ENCODE data around the gene PXN. TPM values are rescaled to one million over a fixed set of nuclear protein-coding genes. Genes with fewer than 3 reads are reported as not detected.

Gene PXN
- polyA plus RNA-seq, 1 donor from 2014 or later, result 5.9 TPM

DNA sequence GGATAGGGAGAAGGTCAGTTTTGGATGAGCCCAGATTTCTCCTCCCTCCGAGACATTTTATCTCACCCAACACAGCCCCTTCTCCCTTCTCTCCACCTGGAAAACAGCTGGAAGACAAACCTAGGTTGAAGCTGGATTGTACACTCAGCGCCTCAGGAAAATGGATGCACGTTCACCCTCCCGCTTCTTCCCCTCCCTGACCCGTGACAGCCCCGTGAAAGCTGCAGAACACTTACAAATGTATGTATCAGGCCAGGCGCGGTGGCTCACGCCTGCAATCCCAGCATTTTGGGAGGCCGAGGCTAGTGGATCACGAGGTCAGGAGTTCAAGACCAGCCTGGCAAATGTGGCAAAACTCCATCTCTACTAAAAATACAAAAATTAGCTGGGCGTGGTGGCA lies 22.0 kb upstream of the PXN start:
- Histone ChIP-seq H3K4me3 (ENCODE audit: low read length) (no peak overlapping the region), H3K27ac (ENCODE audit: low read length) (no peak overlapping the region), H2AFZ (ENCODE audit: low read depth, low read length) (no peak overlapping the region), H3K4me2 (ENCODE audit: low read length) (no peak overlapping the region), H3F3A (ENCODE audit: insufficient read depth, low read length, poor library complexity, severe bottlenecking) (no peaks in the 10 kb centered on the region), H3K9ac (ENCODE audit: low read length) (no peak overlapping the region), H4K20me1 (ENCODE audit: insufficient read depth) (no peaks in the 10 kb centered on the region), H3K79me2 (replicated peaks; ENCODE audit: insufficient read depth, low read length) (no peaks in the 10 kb centered on the region), H3K36me3 (ENCODE audit: insufficient read depth, low read length) (no peaks in the 10 kb centered on the region), H3K9me3 (ENCODE audit: low read length) (no peaks in the 10 kb centered on the region), H3K9me2 (ENCODE audit: insufficient read depth, low read length) (no peaks in the 10 kb centered on the region), H3K27me3 (ENCODE audit: insufficient read depth, low read depth, low read length) (no peaks in the 10 kb centered on the region)
- TF ChIP-seq SMC3 (conservative IDR thresholded peaks at IDR 0.05; ENCODE audit: poor library complexity) (no peak), EP300 (conservative IDR thresholded peaks at IDR 0.05; ENCODE audit: poor library complexity, severe bottlenecking) (no peak), POLR2AphosphoS5 (IDR thresholded peaks at IDR 0.05) (no peak), EZH2 (IDR thresholded peaks at IDR 0.05; ENCODE audit: borderline replicate concordance, insufficient read depth, low read length, poor library complexity, severe bottlenecking) (no peak), RAD21 (conservative IDR thresholded peaks at IDR 0.05) (no peak), MXI1 (conservative IDR thresholded peaks at IDR 0.05; ENCODE audit: poor library complexity, severe bottlenecking) (no peak), TAF1 (IDR thresholded peaks at IDR 0.05; ENCODE audit: low read depth) (no peak)
- TF ChIP-seq, protein P1, sequence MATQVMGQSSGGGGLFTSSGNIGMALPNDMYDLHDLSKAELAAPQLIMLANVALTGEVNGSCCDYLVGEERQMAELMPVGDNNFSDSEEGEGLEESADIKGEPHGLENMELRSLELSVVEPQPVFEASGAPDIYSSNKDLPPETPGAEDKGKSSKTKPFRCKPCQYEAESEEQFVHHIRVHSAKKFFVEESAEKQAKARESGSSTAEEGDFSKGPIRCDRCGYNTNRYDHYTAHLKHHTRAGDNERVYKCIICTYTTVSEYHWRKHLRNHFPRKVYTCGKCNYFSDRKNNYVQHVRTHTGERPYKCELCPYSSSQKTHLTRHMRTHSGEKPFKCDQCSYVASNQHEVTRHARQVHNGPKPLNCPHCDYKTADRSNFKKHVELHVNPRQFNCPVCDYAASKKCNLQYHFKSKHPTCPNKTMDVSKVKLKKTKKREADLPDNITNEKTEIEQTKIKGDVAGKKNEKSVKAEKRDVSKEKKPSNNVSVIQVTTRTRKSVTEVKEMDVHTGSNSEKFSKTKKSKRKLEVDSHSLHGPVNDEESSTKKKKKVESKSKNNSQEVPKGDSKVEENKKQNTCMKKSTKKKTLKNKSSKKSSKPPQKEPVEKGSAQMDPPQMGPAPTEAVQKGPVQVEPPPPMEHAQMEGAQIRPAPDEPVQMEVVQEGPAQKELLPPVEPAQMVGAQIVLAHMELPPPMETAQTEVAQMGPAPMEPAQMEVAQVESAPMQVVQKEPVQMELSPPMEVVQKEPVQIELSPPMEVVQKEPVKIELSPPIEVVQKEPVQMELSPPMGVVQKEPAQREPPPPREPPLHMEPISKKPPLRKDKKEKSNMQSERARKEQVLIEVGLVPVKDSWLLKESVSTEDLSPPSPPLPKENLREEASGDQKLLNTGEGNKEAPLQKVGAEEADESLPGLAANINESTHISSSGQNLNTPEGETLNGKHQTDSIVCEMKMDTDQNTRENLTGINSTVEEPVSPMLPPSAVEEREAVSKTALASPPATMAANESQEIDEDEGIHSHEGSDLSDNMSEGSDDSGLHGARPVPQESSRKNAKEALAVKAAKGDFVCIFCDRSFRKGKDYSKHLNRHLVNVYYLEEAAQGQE (IDR thresholded peaks at IDR 0.05; ENCODE audit: borderline replicate concordance), result no peak
- TF ChIP-seq, protein P2, sequence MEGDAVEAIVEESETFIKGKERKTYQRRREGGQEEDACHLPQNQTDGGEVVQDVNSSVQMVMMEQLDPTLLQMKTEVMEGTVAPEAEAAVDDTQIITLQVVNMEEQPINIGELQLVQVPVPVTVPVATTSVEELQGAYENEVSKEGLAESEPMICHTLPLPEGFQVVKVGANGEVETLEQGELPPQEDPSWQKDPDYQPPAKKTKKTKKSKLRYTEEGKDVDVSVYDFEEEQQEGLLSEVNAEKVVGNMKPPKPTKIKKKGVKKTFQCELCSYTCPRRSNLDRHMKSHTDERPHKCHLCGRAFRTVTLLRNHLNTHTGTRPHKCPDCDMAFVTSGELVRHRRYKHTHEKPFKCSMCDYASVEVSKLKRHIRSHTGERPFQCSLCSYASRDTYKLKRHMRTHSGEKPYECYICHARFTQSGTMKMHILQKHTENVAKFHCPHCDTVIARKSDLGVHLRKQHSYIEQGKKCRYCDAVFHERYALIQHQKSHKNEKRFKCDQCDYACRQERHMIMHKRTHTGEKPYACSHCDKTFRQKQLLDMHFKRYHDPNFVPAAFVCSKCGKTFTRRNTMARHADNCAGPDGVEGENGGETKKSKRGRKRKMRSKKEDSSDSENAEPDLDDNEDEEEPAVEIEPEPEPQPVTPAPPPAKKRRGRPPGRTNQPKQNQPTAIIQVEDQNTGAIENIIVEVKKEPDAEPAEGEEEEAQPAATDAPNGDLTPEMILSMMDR (IDR thresholded peaks at IDR 0.05; ENCODE audit: poor library complexity, severe bottlenecking), result no peak

DNA sequence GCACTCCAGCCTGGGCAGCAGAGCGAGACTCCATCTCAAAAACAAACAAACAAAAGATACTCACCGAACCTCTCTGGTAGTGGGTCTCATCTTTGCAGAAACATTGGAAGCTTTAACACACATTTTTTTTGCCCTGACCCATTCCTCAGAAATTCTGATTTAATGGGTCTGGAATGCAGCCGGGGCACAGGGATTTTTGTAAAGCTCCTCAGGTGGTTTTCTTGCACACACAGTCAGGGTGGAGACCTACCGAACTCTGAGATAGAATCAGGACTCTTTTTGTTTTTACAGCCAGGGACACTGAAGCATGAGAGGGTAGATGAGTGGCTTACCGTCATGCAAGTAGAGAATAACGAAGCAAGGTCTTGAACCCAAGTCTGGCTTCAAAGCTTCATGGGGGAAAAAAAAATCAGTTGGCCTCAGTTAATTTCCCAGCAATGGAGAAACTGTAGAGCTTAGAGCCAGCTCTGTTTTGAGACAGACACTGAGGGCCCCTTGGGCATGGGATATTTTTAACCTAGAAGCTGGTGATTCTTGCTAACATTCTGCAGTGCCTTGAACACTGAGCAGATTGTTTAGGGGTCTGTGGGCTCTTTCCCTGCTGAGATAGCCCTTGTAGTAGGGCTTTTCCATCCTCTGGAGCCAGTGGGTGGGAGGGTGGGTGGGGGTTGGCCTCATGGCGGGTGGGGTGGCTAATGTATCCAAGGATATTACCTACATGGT lies 21.4 kb upstream of the PXN start:
- Histone ChIP-seq H3K79me2 (replicated peaks; ENCODE audit: insufficient read depth, low read length) (no peaks in the 10 kb centered on the region), H3K9me3 (ENCODE audit: low read length) (no peaks in the 10 kb centered on the region), H2AFZ (ENCODE audit: low read depth, low read length) (no peak overlapping the region), H3K27ac (ENCODE audit: low read length) (no peak overlapping the region), H3K4me3 (ENCODE audit: low read length) (no peak overlapping the region), H3K27me3 (ENCODE audit: insufficient read depth, low read depth, low read length) (no peaks in the 10 kb centered on the region), H3K4me2 (ENCODE audit: low read length) (no peak overlapping the region), H3K9me2 (ENCODE audit: insufficient read depth, low read length) (no peaks in the 10 kb centered on the region), H4K20me1 (ENCODE audit: insufficient read depth) (no peaks in the 10 kb centered on the region), H3K36me3 (ENCODE audit: insufficient read depth, low read length) (no peaks in the 10 kb centered on the region), H3K9ac (ENCODE audit: low read length) (no peak overlapping the region), H3F3A (ENCODE audit: insufficient read depth, low read length, poor library complexity, severe bottlenecking) (no peaks in the 10 kb centered on the region)
- TF ChIP-seq RAD21 (conservative IDR thresholded peaks at IDR 0.05) (no peak), MXI1 (conservative IDR thresholded peaks at IDR 0.05; ENCODE audit: poor library complexity, severe bottlenecking) (no peak), TAF1 (IDR thresholded peaks at IDR 0.05; ENCODE audit: low read depth) (no peak), SMC3 (conservative IDR thresholded peaks at IDR 0.05; ENCODE audit: poor library complexity) (no peak), EP300 (conservative IDR thresholded peaks at IDR 0.05; ENCODE audit: poor library complexity, severe bottlenecking) (no peak), POLR2AphosphoS5 (IDR thresholded peaks at IDR 0.05) (no peak), EZH2 (IDR thresholded peaks at IDR 0.05; ENCODE audit: borderline replicate concordance, insufficient read depth, low read length, poor library complexity, severe bottlenecking) (no peak)
- TF ChIP-seq, protein P1 (IDR thresholded peaks at IDR 0.05; ENCODE audit: borderline replicate concordance), result no peak
- TF ChIP-seq, protein P2 (IDR thresholded peaks at IDR 0.05; ENCODE audit: poor library complexity, severe bottlenecking), result no peak
